ENCODE data around the gene ALDH4A1.
A peak's percentile ranks its signal among the peaks of the same experiment; 100 is the strongest.
"Not testable (repeated sequence)": the region's sequence is repeated elsewhere in the genome, so short reads cannot be mapped to it uniquely, and the experiment has no call there.

The ALDH4A1 gene

DNA sequence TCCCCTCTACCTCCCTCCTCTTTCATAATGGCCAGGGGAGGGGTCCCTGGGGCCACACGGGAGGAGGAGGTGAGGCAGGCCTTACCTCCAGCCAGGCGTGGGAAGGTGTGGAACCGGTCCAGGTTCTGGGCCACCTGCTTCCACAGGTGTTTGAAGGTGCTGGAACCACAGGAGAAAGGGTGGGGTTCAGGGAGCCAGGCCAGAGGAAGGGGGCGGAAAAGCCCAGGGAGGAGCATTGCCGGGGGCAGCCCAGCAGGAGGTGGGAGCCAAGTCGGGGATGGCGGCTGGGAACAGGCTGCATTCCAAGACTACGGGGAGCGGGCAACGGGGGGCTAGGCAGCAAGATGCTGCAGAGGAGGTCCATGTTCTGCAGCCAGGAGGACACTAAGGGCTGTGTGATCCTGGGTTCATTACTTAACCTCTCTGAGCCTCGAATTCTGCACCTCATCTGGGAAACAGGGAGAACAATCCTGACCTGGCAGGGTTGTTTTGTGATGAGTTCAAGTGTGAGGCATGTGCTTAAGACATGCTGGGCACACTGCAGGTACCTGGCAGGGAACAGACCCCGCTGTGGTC lies 23.1 kb downstream of the ALDH4A1 start:
- DNase-seq (ENCODE audit: low spot score) = no peak

DNA sequence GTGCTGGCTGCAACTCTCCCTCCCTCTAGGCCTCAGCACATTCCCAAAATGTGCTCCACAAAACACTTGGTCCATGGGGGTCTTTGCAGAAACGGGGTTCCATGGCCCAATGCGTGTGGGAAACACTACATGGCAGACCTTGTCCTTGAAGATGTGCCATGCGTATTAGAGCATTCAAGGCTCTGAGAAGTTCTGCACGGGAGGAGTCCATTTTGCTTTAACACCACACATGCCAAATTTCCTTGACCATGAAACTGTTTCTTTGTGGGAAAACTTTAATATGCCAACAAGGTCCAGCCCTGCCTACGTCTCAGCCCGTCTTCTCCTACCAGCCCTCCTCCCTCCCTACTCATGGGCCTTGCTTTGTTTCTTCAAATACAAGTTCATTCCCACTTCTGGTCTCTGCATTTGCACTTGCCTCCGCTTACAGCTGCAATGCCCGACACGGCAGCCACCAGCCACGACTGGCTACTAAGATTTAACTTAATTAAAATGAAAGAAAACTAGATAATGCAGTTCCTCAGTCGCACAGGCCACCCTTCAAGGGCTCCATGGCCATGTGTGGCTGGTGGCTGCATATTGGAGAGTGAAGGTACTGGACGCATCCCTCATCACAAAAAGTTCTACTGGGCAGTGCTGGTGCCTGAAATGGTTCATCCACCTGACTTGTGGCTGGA lies 23.7 kb downstream of the ALDH4A1 start:
- DNase-seq (ENCODE audit: low spot score) = no peak

DNA sequence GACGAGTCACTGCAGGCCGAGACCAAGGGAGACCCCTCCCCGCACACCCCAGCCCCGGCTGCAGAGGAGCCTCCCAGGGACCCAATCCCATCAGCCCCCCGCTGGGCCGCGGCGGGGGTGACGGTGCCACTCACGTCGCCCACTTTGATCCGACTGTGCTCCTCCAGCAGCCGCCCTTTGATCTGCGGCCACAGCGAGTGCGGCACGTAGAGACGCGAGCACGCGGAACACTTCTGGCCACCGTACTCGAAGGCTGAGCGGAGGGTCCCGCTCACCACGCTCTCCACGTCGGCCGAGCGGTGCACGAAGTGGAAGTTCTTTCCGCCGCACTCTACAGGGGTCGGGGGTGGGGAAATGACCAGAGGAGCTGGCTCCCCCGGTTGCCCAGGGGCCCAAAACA lies 25.1 kb downstream of the ALDH4A1 start:
- DNase-seq (ENCODE audit: low spot score) = no peak

DNA sequence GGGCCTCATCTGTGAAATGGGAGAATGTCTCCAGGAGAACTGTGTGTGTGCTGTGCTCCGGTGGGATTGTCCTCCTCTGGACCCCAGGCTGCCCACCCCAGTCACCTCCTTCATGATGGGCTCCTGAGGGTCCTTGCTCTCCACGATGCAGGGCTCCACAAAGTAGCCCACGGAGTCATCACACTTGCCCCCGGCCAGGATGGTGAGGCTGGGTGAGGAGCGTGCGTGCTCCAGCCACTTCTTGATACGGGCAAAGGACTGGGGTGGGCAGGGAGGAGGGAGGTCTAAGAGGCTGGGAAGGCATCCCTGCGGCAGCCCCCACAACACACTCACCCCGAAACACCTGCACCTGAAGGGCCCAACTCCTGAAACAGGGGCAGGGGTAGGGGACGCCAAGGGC lies 26.1 kb downstream of the ALDH4A1 start:
- DNase-seq (ENCODE audit: low spot score) = no peak

DNA sequence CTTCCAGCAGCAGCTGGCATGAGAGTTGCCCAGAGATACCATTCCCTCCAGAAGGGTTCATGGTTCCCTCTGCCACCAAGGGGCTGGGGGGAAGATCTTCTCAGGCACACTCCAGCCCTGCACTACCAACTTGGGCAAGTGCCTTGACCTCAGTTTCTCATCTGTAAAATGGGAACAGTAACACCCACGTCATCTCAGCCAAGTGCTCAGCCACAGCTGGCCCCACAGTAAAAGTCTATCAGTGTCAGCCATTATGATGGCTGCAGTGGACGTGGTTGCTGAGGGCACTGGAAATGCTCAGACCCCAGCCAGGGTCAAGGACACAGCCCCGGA lies 26.6 kb downstream of the ALDH4A1 start:
- no peak for DNase-seq (ENCODE audit: low spot score)

DNA sequence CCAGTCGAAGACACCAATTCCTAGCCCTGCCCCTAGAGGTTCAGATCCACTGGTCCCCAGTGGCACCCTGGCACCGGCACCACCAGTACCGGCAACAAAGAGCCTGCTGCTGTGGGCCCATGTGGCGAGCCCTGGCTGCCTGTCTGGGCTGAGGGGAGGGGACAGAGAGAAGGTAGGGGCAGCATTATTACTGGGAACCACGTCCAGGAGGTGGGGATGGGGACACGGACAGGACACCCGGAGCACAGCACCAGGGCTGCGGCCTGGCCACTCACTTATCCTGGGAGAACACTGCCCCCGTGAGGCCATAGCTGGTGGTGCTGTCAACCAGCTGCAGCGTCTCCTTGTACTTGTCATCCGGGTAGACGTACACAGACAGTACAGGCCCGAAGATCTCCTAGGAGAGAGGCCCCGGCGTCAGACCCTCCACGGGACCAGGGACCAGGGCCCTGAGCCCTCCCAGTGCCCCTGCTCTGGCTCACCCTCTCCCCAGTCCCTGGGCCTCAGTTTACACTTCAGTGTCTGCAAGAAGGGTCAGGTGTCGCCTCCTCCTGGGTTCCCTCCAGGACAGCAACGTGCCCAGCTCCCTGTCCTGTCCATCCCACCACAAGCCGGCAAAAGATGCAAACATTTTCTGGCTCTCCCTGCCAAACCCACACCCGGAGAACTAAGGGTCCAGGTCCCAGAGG lies 27.1 kb downstream of the ALDH4A1 start:
- DNase-seq (ENCODE audit: low spot score) = peak; percentile 80

DNA sequence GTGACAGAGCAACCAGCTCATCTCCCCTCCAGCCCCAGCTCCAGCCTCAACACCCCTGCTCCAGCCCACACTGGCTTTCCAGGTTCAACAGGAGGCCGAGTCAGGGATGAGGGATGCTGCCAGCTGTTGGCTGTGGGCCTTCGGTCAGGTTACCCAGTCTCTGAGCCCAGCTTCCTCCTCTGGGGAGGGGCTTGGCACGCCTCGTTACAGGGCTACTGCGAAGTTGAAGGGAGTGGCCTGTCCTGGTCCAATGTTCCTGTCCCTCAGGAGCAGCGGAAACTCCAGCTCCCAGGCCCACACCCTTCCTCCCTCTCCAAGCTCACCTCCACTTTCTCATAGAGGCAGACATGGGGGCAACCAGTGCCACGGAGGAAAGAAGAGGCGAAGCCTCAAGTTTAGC lies 27.8 kb downstream of the ALDH4A1 start:
- no peak for DNase-seq (ENCODE audit: low spot score)

DNA sequence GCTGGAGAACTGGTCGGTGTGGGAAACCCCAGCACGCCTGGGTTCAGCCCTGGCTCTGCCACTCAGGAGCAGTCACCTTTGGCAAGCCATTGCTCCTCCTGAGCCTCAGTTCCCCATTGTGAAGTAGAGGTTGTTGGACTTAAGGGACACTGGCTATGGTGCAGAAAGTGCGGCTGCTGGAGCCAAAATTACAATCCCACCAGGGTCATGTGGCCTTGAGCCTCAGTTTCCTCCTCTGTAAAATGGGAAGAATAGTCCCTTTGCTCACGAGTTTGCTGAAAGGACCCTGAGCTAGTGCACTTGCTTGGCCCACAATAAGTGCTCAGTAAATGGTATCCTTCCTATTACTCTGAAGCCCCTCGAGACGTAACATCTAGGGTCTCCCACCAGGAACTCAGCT lies 28.3 kb downstream of the ALDH4A1 start:
- DNase-seq (ENCODE audit: low spot score) = no peak

DNA sequence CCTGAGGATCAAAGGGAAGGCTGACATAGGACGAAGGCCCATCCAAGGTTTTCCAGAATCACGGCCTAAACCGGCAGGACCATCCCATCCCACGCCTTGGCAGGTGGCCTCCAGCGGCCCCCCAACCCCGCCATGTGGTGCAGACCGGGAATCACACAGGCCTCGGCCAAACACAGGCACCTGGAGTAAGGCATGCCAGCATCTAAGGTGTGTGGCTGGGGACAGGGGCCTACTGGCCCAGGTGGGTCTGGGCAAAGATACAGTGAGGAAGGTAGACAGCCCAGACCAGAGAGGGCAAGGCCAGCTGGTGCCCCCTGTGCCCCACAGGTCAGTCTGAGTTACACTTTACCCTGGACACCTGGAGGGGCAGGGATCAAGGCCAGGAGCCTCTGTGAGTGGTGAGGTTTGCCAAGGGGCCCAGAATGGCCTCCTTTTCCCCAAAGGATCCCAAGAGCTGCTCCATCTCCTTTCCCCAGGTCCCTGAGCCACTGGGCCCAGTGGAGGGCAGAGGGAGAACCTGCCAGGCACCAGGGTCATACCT lies 30.2 kb downstream of the ALDH4A1 start:
- no peak for DNase-seq (ENCODE audit: low spot score)

DNA sequence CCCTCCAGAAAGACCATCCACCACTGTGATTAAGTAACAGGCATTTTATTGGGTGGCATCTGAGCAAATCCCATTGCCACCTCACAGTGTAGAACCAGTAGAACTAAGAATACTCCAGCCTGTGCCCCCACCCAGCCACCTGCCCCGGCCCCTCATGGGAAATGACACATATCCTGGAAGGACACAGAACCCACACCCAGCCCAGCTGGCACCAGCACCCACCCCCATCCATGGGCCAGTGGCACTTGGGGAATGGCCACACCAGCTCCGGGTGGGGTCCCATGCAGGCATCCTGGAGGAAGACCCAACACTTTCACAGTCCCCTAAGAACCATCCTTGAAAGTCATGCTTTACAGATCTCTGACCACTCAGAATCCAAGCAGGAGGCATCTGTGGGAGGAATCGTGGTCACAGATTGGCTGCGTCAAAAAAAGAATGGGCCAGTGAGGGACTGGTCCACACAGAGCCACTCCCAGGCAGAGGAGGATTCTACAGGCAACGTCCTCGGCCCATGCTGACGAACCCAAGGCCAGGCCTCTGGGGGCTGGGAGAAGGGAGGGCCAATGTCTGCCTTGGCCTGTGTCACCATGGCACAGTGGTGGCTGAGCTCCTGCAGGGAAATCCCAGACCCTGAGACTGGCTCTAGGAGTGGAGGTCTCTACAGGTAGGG lies 30.8 kb downstream of the ALDH4A1 start:
- no peak for DNase-seq (ENCODE audit: low spot score)

DNA sequence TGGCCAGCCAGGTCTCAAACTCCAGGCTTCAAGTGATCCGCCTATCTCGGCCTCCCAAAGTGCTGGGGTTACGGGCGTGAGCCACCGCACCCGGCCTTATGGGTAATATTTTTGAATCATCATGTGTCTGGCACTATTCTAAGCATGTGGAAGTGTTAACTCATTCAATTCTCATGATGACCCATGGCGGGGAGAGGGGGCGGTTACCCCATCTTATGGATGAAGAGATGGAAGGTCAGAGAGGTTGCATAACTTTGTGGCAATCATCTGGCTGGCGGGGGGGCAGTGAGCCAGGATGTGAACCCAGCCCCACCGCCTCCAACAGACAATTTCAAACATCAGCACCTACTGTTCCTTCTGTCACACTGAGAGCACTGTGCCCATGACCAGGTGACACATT lies 31.4 kb downstream of the ALDH4A1 start:
- DNase-seq (ENCODE audit: low spot score) = no peak

DNA sequence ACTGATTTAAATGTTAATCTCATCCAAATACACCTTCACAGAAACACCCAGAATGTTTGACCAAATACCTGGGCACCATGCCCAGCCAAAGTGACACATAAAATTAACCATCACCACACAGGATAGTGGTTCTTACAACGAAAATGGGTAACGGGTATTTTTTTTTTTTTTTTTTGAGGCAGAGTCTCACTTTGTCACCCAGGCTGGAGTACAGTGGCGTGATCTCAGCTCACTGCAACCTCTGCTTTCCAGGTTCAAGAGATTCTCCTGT lies 31.8 kb downstream of the ALDH4A1 start:
- not testable (repeated sequence) for DNase-seq (ENCODE audit: low spot score)

DNA sequence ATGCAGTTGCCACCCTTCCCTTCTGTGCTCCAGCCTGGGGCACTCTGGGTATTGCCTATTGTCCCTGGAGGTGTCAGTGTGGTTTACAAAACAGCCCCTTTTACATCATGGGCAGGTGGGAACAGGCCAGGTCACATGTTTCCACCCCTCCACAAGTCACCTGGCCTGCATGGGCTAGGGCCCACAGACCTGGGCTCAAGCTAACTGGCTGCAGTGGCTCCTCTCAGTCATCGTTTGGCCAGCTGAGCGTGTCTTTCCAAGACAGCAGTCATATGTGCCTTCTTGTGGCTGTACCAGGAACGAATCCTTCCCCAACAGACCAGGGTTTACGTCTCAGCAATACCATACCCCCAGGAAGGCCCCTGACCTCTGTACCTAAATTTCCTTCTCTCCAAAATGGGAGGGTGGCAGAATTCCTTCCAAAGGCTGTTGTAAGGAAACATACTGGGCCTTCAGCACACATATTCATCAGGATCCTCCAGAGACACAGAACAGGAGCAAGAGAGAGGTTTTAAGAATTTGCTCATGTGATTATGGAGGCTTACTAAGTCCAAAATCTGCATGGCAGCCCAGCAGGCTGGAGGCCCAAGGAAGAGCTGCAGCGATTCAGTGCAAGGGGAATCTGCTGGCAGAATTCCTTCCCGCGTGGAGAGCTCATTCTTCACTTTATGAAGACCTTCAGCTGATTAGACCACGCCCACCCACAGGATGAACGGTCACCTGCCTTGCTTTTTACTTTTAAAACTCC lies 32.3 kb downstream of the ALDH4A1 start:
- no peak for DNase-seq (ENCODE audit: low spot score)

DNA sequence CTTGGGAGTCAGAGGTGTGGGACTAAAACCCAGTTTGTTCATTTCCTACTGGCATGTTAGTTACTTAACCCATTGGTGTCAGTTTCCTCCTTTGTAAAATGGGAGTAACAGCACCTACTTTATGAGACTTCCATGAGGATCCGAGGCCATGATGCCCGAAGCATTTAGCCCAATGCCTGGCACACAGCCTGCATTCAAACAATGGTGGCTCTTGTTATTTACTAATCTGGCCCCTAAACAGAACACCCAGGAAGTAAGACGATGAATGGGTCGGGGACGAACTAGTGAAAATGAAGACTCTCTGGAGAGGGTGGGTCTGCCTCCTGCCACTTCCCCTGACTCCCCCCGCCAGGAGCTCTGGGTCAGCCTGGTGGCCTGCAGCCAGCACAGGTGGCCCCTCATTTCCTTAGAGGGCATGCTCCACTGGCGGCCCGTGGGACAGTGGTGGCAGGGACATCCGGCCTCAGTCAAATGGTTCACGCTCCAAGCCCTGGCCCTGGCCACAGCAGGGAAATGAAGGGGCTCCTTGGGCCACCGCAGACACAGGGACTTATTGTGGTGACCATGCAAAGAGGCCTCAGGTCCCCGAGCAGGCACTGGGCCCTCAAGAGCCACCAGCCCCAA lies 33.4 kb downstream of the ALDH4A1 start:
- DNase-seq (ENCODE audit: low spot score) = no peak

DNA sequence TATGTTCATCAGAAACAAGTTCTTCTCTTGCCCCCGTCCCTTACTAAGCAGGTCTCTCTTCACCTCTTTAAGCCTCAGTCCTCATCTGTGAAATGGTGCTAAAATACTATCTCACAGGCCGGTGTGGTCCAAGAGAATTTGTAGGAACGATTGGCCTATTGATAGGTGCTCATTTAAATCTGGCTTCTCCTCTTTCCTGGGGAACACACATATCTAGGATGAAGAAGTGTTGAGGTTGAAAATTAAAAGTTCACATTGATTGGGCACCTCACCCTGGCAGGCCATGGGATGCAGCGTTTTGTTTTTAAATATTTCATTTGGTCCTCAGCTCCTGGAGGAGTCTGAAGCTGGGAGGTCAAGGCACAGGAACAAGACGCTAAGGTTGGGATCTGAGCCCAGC lies 34.0 kb downstream of the ALDH4A1 start:
- no peak for DNase-seq (ENCODE audit: low spot score)

DNA sequence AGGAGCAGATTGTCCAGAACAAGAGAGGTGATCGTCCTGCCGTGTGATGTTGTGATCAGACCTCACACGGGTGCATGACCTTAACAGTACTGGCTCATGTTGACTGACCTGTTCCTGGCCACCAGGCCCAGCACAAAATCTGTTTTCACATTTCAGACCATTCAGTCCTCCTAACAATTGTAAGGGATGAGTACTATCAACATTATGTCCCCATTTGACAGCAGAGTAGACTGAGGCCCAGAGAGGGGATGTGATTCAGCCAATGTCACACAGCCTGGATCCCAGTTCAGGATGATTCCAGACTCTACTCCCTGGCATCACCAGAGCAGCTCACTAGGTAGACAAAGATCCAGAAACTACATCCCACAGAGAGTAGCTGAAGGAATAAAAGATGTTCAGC lies 35.5 kb downstream of the ALDH4A1 start:
- DNase-seq (ENCODE audit: low spot score) = no peak

DNA sequence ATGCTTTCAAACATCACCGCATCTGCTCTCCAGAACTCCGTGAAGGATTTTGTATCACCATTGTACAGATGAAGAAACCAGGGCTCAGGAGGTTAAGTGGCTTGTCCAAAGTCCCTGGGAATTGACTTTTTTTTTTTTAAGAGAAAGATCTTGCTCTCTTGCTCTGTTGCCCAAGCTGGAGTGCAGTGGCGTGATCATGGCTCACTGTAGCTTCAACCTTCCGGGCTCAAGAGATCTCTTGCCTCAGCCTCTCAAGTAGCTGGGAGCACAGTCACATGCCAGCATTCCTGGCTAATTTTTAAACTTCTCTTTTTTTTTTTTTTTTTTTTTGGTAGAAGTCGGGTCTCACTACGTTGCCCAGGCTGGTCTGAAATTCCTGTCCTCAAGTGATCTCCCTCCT lies 36.0 kb downstream of the ALDH4A1 start:
- DNase-seq (ENCODE audit: low spot score) = no peak

DNA sequence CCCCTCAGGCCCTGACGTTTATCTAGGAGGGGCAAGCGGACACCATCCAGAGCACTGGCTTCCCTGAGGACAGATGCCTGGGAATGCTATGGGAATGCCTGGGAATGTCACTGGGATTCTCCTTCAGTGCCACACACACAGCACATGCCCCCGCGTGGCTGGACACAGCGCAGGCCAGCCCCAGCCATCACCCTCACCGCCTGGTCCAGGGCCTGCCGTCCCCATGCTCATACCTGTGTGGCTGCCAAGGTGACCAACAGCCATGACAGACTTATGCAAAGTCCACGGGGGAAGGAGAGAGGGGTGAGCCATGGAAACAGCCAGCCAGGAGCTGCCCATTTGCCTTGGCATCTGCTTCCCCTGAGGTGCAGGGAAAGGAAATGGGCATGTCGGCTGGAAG lies 37.2 kb downstream of the ALDH4A1 start:
- DNase-seq (ENCODE audit: low spot score) = no peak

DNA sequence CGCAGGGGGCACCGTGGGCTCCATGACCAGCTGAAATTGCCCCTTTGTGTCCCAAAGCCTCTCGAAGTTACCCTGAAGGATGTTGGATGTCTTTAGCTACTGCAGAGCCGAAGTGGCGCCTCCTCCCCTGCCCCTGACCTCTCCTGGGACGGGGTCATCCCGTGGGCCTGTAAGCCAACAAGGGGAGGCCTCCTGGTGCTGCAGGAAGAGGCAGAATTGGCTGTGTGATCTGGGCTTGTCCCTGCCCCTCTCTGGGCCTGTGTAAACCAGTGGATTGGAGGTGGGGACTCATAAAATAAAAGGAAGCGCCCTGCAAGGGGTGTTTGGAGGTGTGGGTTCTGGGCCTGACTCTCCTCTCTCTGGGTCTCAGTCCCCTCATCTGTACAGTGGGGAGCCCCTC lies 40.8 kb downstream of the ALDH4A1 start:
- DNase-seq (ENCODE audit: low spot score) = no peak

DNA sequence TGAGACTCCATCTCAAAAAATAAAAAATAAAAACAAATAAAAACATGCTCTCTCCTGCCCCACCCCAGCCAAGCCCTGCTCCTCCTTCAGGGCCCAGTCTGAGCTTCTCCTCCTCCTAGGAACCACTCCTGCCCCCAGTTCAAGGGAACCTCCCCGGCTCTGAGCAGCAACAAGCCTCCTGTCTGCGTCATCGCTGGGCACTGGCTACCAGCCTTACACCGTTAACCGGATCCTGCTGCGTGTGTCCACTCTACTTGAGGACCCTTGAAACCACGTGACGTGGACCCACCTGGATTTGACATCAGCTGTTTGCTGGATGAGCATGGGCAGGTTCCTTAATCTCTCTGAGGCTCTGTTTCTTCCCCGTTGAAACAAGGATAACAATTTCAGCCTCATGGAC lies 41.3 kb downstream of the ALDH4A1 start:
- DNase-seq (ENCODE audit: low spot score) = no peak

DNA sequence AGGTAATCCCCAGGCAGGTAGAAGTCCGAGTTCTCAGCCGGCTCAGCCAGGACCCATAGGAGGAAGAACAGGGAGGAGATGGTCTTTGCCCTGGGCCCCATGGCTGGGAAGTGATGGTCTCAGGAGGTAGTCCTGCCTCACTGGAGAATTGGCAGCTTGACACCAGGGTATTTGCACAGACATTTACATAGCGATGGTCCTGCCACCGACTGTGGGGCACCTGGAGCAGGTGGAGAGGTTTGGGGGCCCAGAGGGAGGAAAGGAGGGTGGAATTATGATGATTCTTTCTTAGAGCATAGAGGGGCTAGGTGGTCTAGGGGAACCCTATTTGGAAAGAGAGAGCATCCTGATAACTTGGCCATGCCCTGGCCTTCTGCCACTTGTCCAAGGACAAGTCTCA lies 42.8 kb downstream of the ALDH4A1 start, which contains the start of gene TAS1R2:
Gene TAS1R2, minus strand, starts transcription at position 101 of the 400 bp plus-strand sequence. Its CDS starts 0 bp downstream, at position 101.
- no peak for DNase-seq (ENCODE audit: low spot score)
